Measurements from ENCODE around the gene LLPH. TPM values are rescaled to one million over a fixed set of nuclear protein-coding genes. Genes with fewer than 3 reads are reported as not detected.

LLPH gene
- total RNA-seq, 1 experiment from 2014 or later = 17.0 TPM

DNA sequence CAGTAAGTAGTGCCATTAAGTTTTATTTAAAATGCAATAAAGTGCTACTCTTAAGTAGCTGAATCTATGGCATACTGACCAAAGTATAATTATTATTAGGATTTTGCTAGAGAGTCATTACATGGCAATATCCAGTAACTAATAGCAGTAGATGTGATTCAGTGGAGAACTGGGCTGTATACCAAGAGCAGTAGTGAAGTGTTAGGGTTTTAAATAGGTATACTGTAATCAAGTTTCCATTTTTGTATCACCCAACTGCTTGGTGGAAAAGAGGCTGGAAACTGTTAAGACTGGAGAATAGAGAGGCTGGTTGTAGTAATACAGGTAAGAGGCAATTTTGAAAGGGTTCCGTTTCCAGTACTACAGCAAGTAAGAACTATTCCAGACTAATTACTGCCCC lies 13.3 kb upstream of the LLPH start:
- DNase-seq (ENCODE audit: low read depth) = no peak

DNA sequence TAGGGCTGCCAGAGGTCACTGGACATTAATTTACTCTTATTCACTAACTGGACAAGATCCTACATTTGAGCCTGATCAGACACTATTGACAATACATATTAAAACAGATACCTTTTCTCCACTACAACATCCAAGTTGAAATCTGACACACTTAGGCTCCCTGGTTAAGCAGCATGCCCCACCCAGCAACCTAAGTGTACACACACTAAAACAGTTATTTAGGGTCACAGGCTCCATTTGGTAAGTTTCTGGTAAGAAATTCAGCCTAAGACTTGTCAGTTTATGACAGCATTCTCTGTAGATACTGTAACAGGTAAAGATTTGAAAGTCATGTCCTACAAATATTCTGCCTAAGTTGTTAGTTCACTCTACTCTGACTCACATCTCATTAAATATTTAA lies 12.3 kb upstream of the LLPH start:
- no peak for DNase-seq (ENCODE audit: low read depth)

DNA sequence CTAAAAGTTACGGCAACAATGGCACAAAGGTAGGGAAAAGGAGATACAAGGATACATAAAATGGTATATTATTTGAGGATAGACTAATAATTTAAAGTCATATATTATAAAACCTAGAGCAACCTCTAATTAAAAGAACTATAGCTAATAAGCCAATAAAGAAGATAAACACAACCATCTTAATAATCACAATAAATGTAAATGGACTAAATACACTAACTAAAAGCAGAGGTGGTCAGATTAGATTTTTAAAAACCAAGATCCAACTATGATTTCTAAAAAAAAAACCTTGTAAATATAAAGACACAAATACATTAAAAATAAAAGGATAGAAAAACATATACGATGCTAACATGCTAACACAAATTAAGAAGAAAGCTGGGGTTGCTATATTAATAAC lies 10.7 kb upstream of the LLPH start:
- DNase-seq (ENCODE audit: low read depth) = no peak

DNA sequence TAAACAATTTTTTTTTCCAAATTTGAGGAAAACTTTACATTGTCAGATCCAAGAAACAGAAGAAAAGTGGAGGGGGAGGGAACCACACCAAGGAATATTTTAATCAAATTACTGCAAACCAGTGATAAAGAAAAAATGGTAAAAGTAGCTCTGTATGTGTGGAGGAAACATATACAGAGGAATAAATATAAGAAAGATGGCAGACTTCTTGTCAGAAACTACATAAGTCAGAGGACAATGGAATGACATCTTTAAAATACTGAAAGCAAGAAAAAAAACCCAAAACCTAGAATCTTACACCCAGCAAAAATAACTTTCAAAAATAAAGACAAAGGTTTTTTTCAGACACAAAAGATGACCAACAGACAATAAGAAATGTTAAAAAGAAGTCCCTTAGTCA lies 10.2 kb upstream of the LLPH start:
- DNase-seq (ENCODE audit: low read depth) = no peak

DNA sequence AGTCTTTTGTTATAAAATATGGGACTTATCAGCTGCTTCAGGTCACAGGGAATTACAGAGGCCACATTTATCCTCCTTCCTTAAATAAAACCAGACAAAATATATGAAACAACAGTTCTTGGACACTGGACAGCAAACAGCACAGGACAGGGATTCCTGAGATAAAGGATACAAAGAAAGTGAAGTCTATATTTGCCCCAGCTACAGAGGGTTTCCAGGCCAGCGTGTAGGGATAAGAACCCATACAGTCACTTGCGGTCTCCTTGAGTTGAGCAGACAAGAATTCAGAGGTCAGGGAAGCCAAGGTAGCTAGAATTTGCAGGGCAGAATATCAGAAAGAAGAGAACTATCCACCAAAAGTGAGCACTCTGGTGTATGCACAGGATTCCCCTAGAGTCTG lies 8.8 kb upstream of the LLPH start:
- DNase-seq (ENCODE audit: low read depth) = no peak

DNA sequence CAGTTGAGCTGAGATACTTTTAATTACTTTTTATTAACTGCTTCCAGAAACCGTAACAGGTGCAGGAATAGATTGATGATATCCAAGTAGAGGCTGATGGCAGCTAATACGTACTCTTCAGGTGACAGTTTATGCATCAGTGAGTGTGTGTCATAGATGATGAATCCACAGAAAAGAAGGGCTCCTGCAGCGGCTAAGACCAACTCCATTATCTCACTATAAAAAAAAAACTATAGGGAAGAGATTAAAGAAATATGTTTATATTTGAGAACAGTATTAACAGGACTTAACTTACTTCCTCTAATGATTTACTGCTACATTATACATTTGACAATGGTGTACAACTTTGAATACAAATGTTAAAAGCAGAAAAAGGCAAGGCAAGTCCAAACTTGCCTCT lies 7.4 kb upstream of the LLPH start:
- DNase-seq (ENCODE audit: low read depth) = no peak

DNA sequence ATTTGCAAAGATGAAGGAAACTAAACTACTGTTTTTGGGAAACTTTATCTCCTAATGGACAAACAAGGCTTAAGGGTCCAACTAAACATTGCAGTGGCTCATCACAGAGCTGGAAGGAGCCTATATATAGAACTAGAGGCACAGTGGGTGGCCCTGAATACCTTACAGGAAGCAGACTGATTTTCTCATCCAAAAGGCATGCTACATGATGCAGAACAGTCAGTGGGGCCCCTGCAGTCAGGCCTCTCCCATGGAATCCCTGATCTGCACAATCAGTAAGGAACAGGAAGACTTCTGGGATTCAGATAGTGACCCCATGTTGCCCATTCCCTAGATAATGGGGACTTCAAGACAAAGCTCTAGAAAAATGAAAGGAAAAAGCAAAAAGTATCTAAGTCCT lies 1.9 kb upstream of the LLPH start:
- peak; percentile 78 for DNase-seq (ENCODE audit: low read depth)

DNA sequence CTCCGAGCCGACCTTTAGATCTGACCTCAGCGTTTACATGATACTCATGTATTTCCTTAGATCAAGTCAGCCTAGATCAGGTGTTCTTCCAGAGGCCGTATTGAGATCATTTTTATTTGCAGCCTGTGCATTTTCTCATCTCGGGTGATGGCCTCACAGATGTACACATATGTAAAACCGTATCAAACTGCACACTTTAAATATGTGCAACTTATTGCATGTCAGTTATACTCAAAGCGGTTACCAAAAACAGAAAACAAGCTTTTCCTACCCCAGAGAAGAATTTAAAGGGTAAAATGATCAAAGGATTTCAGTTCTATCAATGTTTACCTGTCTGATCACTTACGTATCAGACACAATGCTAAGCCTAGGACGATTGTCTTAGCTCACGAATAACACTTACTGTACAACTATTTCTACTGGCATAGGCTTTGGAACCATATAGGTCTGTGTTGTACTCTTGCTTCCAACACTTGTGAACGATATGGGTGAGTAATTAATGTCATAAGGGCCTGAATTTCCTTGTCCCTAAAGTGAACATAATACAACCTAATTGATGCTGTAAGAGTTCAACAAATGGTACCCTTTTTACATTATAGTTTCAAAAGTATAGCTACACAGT lies 628 bp upstream of the LLPH start:
- DNase-seq (ENCODE audit: low read depth) = no peak

DNA sequence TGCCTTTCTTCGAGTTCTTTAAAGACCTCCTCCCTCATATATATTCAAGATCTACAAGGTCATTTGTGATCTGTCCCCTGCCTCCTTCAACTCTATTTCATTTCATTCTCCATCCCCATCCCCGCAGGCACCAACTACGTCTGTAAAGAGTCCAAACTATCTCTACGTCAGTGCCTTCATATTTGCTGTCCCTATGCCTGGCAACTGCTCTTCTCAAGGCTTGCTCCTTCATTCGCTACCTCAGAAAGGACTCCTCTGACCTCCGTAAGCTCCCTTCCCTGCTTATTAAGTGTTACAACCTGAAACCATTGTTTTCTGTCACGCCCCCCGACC lies 650 bp downstream of the LLPH start:
- peak; percentile 5 for DNase-seq (ENCODE audit: low read depth)

DNA sequence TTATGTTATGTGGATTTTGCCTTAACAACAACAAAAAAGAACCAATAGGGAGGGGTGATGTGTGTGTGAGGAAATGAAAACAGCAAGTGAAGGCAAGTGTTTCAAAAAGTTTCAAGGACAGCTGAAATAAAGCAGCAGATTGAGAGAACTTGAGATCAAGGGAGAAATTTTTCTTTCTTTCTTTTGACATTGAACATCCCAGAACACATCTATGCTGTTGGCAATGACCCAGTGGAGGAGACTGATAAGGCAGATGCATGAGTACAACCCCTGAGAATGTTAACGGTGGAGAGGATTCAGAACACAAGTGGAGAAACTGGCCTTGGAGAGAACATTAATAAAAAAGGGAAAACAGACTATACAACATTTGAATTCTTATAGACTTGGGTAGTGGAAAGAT lies 2.9 kb downstream of the LLPH start:
- DNase-seq (ENCODE audit: low read depth) = no peak

DNA sequence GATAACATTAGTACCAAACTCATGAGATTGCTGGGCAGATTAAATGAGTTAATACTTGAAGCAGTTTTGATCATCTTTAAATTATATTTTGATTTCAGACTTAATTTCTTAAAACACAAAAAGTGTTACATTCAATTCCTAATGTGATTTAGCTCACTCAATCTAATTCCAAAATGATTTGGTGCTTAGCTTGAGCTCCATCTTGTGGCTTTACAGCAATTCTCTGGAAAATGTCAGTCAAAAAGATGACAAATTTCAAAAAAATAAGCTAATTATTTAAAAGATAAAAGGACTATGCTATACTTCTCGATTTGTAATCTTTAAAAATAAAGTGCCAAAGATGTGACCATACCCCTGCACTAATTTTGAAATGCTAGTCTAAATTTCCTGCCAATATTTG lies 10.1 kb downstream of the LLPH start:
- no peak for DNase-seq (ENCODE audit: low read depth)

DNA sequence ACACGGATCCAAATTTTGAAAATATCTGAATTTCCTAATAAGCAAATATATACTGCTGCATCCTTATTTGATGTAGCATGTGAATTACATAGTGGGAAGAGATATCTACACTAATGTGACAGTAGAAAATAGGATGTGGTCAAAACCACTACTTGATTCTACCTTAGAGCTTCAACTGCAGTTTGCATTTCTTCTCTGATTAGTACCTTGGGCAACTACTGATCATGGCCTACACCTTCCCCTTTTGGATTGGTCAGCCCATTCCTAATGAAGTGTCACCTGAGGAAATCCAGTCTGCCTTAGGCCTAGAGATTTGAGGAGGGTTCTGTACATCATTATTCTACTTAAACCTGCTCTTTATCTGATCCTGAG lies 10.7 kb downstream of the LLPH start:
- DNase-seq (ENCODE audit: low read depth) = no peak

DNA sequence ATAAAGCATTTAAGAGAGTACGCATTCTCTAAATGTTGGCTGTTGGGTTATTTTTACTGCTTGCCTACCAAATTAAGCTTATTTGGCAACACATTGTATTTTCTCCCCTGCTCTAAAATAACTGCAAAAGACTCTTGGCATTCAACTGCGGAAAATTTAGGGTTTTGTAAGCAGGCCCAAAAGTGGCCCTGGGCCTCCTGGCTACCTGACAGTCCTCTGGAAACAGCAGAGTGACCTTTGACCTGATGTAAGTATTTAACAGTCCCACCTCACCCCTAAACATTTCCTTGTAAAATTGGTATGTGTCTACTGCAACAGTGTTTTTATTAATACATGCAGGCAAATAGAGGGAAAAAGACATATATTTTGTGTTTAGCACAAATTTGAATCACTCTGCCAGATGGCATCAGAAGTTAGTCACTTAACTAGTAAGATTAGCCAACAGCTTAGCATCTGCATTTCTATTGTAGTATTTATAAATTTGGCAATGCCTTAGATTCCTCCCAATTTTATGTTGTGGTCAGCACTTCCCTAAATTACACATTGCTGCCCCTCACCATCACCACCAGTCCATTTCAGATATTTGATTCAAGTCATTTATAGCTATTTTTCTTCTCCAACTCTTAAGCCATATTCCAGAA lies 11.2 kb downstream of the LLPH start:
- DNase-seq (ENCODE audit: low read depth) = no peak

DNA sequence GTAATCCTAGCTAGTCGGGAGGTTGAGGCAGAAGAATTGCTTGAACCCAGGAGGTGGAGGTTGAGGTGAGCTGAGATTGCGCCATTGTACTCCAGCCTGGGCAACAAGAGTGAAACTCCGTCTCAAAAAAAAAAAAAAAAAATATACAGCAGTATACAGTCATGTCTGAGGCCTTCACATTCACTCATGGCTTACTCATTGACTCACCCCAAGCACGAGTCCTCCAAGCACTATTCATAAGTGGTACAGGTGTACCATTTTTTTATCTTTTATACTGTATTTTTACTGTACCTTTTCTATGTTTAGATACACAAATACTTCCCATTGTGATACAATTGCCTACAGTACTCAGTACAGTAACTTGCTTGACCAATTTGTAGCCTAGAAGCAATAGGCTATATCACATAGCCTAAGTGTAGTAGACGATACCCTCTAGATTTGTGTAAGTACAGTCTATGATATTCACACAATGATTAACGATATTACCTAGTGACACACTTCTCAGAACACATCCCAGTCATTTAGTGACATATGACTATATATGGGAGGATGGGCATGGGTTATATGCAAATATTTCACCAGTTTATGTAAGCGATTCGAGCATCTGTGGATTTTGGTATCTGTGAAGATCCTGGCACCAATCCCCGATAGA lies 12.2 kb downstream of the LLPH start:
- DNase-seq (ENCODE audit: low read depth) = no peak

DNA sequence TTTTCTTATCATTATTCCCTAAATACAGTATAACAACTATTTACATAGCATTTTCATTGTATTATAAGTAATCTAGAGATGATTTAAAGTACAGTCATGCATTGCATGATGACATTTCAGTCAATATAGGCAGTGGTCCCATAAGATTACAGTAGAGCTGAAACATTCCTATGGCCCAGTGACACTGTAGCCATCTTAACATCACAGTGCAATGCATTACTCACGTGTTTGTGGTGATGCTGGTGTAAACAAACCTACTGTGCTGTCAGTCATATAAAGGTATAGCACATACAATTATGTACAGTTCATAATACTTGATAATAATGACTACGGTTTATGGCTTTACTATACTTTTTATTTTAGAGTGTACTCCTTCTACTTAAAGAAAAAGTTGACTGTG lies 13.3 kb downstream of the LLPH start:
- DNase-seq (ENCODE audit: low read depth) = no peak

DNA sequence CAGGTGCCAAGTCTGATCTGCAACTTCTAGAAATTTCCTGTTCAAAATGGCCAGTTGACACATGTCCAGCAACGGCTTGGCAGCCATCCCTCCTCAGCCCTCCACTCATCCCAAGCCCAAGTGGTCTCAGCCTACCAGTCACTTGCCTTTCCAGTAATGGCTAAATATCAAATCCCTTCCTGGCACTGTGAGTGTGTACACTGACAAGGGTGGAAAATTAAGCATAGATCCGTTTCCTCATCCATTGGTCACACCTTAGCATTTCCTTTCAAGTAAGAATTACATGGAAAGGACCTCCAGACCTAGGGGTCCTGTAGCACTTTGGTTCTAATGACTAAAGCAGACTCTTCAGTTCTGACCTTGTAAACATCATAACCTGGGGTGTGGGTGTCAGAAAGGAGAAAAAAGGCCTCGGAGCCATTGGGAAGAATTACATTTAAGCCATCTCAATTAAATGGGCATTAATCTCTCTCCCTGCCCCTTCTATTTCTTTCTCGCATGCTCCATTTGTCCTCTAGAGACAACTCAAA lies 15.4 kb downstream of the LLPH start:
- no peak for DNase-seq (ENCODE audit: low read depth)

DNA sequence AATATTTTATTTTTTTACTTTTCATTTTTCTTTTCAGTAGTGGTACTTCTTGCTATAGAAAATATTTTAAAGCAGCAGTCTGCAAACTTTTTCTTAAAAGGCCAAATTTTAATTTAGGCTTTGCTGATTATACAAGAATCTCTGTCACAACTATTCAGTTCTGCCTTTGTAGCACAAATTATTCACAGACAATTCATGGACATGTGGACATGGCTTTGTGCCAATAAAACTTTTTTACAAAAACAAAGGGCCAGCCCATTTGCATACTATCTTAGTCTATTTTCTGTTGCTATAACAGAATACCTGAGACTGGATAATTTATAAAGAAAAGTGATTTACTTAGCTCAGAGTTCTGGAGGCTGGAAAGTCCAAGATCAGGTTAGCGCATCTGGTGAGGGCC lies 17.1 kb downstream of the LLPH start:
- DNase-seq (ENCODE audit: low read depth) = no peak

DNA sequence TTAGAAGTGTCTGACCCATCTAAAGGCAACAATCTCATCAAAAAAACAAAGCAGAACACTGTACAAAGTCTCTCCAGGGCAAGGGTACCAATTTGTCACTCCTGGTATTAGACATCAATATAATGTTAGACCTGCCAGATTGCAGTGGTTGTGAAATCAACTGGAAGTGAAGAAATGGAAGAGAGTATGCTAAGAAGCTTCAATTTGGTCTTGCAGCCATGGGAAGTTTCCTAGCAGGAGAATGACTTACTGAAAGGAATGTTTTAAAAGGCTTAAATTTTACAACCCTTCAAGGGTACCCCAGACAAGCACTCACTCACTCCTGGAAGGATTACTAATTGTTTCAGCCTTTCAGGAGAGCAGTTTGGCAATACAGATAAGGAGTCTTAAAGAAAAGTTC lies 18.9 kb downstream of the LLPH start:
- no peak for DNase-seq (ENCODE audit: low read depth)

DNA sequence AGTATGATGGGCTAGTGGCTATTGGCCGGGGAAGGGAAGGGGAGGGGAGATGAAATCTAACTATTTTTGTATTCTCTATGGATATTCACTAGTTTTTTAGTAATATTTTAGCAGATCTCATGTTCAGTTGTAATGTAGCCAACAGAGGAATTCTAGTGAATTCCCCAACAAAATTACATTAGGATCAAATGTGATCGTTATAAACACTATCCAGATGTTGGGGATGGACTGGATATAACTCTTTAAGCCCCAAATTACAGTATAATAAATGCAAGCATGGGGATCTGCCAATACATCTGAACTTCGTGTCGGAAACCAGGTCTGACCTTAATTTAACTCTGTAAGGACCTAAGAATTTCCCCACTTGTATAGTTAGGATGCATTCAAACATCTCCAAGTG lies 21.5 kb downstream of the LLPH start:
- DNase-seq (ENCODE audit: low read depth) = no peak

DNA sequence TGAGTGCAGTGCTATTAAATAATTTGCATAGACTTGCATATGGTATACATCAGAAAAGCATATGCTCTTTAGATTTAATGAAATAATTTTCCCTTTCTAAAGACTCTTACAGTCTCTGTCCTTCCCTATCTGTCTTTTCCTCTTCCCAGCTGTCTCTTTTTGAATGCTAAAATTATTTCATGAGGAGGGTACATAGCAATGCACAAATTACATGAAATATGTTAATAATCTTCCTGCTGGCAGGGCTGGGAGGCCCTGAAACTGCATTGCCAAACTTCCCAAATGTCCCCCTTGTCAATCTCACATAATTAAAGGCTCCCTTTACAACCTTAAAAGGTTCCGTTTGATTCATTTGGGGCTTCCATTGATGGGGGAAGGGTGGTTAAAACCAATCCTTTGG lies 22.2 kb downstream of the LLPH start:
- no peak for DNase-seq (ENCODE audit: low read depth)

DNA sequence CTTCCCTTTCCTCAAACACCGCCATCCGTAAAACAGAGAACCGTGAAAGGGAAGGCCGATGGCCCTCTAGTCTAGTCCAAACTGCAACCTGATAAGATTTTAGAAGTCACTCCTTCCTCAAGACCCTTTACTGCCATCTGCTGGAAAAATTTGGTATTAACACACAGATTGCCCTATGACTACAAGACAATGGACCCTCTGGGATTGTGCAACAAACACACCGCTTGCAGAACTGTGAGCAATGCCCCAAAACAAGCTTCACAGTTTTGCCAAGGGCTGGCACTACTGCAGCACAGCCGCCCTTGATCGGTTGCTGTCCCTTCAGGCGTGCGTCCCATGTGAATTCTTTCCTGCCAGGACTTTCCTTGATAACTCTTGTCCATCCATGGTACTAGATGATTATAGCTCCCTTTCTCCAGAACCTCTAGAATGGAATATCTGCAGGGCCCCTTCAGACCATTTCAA lies 23.1 kb downstream of the LLPH start:
- peak; percentile 84 for DNase-seq (ENCODE audit: low read depth)

DNA sequence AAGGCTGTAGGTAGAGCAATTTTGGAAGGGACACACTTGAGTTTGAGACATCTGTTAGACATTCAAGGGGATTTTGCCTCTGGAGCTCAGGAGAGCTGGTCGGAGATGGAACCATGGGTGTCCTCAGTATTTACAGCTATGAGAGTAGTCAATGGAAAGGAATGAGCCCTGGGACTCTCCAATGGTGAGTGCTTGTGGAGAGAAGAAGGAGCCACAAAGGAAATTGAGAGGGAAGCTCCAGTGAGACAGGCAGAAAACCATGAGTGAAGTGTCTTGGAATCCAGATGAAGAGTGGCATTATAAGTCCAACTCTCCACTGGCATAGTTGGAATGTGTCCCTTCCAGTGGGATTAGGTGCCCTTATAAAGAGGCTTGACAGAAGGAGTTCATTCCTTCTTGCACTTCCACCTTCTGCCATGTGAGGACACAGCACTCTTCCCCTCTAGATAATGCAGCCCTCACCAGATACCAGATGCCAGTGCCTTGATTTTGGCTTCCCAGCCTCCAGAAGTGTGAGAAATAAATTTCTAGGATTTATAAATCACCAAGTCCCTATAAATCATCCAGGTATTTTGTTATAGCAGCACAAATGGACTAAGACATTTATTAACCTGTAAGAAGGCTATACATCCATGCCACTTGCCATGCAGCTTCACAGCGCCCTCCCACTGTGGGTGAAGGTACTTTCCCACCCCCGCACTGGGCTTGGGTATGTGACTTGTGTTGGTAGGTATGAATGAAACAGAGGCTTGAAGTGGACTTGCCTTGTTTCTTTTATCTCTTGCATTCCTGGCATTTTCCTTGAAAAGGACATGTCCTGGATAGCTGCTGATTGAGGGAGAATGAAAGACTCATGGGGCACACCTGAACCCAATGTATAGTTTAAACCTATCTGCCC lies 27.3 kb downstream of the LLPH start:
- peak; percentile 17 for DNase-seq (ENCODE audit: low read depth)

All from Daoy (cell line).